ENCODE results near the gene FAT1.

- TF ChIP-seq POLR2A (IDR thresholded peaks at IDR 0.05; ENCODE audit: low read length), result no peak
- TF ChIP-seq GATA1 (IDR thresholded peaks at IDR 0.05; ENCODE audit: low read depth, low read length), result no peak
These were observed 3.5 kb downstream of the FAT1 start for GRCh38 chr4:186719925-186720694.

All from erythroblast (primary cell).